ENCODE data around the gene TMPRSS15.

GRCh38 chr21:18411565-18411964, 8.0 kb upstream of the TMPRSS15 start:
- no peak for TF ChIP-seq CTCF (IDR thresholded peaks at IDR 0.05; ENCODE audit: insufficient read depth, low read length, poor library complexity, severe bottlenecking)
- TF ChIP-seq EZH2phosphoT487 (conservative IDR thresholded peaks at IDR 0.05; ENCODE audit: low read length): no peak

All from SU-DHL-6 (cell line).